HEK293T (cell line): ENCODE measurements around the gene JPH2.

Experiments used
- BHLHE40 ChIP-seq: fragments of 450-650 bp; IDR thresholded peaks from 2 replicates; pipeline ENCODE4 v1.6.1; 2016; ENCODE audit warnings: mild to moderate bottlenecking, moderate library complexity, borderline replicate concordance
- ELF4 ChIP-seq: fragments of 450-650 bp; IDR thresholded peaks from 2 replicates; pipeline ENCODE4 v1.6.1; 2017; ENCODE audit warnings: antibody characterized with exemption
- FOXA1 ChIP-seq: fragments of 450-650 bp; IDR thresholded peaks from 2 replicates; pipeline ENCODE4 v1.6.1; 2016; ENCODE audit warnings: mild to moderate bottlenecking
- FOXK2 ChIP-seq: fragments of 450-650 bp; IDR thresholded peaks from 2 replicates; pipeline ENCODE4 v1.6.1; 2016; ENCODE audit warnings: mild to moderate bottlenecking
- L3MBTL2 ChIP-seq: fragments of 450-650 bp; conservative IDR thresholded peaks from 2 replicates; pipeline ENCODE4 v1.6.1; 2016; ENCODE audit warnings: mild to moderate bottlenecking
- LEF1 ChIP-seq: fragments of 450-650 bp; IDR thresholded peaks from 2 replicates; pipeline ENCODE4 v1.6.1; 2017; ENCODE audit warnings: mild to moderate bottlenecking, borderline replicate concordance
- NFRKB ChIP-seq: fragments of 450-650 bp; IDR thresholded peaks from 2 replicates; pipeline ENCODE4 v1.6.1; 2016; ENCODE audit warnings: mild to moderate bottlenecking, moderate library complexity
- PKNOX1 ChIP-seq: fragments of 450-650 bp; IDR thresholded peaks from 2 replicates; pipeline ENCODE4 v1.6.1; 2016
- SP1 ChIP-seq: fragments of 450-650 bp; IDR thresholded peaks from 2 replicates; pipeline ENCODE4 v1.6.1; 2017
- SUZ12 ChIP-seq: fragments of 450-650 bp; IDR thresholded peaks from 2 replicates; pipeline ENCODE4 v1.6.1; 2016; ENCODE audit warnings: mild to moderate bottlenecking
- TARDBP ChIP-seq: fragments of 450-650 bp; IDR thresholded peaks from 2 replicates; pipeline ENCODE4 v1.6.1; 2016
- ZNF384 ChIP-seq: fragments of 450-650 bp; IDR thresholded peaks from 2 replicates; pipeline ENCODE4 v1.6.1; 2016

GRCh38 chr20:44070139-44070900 lies 116.7 kb downstream of the JPH2 start:
- TF ChIP-seq BHLHE40 (no peak), TARDBP (no peak), ZNF384 (no peak), NFRKB (no peak), SP1 (no peak), PKNOX1 (no peak), SUZ12 (no peak), FOXA1 (no peak), L3MBTL2 (no peak), LEF1 (no peak), FOXK2 (no peak), ELF4 (no peak)
